OCI-LY1 (cell line): ENCODE results near the gene P4HA1.
"Not testable (repeated sequence)": the region's sequence is repeated elsewhere in the genome, so short reads cannot be mapped to it uniquely, and the experiment has no call there.

Experiments
- H2AFZ ChIP-seq: fragments of 200-600 bp; sonication (generic), shearing (Covaris generic); 2 replicates; pipeline ENCODE4 v1.6.0; 2014; ENCODE audit warnings: antibody characterized with exemption, mild to moderate bottlenecking, low read length
- H3F3A ChIP-seq: fragments of 200-600 bp; sonication (generic), shearing (Covaris generic); 2 replicates; pipeline ENCODE4 v1.6.0; 2014; ENCODE audit warnings: mild to moderate bottlenecking, antibody characterized with exemption, low read length, moderate library complexity; ENCODE audit not compliant: insufficient read depth
- H3K27ac ChIP-seq: fragments of 200-600 bp; sonication (generic); 2 replicates; pipeline ENCODE4 v1.5.1; 2014; ENCODE audit warnings: low read length, mixed run types, mild to moderate bottlenecking, low read depth; ENCODE audit not compliant: poor library complexity, severe bottlenecking
- H3K27me3 ChIP-seq: fragments of 200-600 bp; sonication (generic); 2 replicates; pipeline ENCODE4 v1.6.0; 2014; ENCODE audit warnings: antibody characterized with exemption, mild to moderate bottlenecking, low read length, moderate library complexity; ENCODE audit not compliant: insufficient read depth
- H3K36me3 ChIP-seq: fragments of 200-600 bp; sonication (generic); 2 replicates; pipeline ENCODE4 v1.6.1; 2014; ENCODE audit warnings: mild to moderate bottlenecking, antibody characterized with exemption, low read length, moderate library complexity, mixed read lengths; ENCODE audit not compliant: insufficient read depth
- H3K4me1 ChIP-seq: fragments of 200-600 bp; sonication (generic); 2 replicates; pipeline ENCODE4 v1.5.1; 2014; ENCODE audit warnings: mild to moderate bottlenecking, low read length, moderate library complexity; ENCODE audit not compliant: insufficient read depth, severe bottlenecking
- H3K4me2 ChIP-seq: fragments of 200-600 bp; sonication (generic), shearing (Covaris generic); 2 replicates; pipeline ENCODE4 v1.6.1; 2014; ENCODE audit warnings: low read length
- H3K4me3 ChIP-seq: fragments of 200-600 bp; sonication (generic); 2 replicates; pipeline ENCODE4 v1.5.1; 2014; ENCODE audit warnings: low read length, low read depth, mild to moderate bottlenecking, mixed read lengths; ENCODE audit not compliant: poor library complexity, severe bottlenecking
- H3K79me2 ChIP-seq: fragments of 200-600 bp; shearing (Covaris generic); 2 replicates; pipeline ENCODE4 v1.6.1; 2016; ENCODE audit warnings: mixed run types, low read length, mixed read lengths; ENCODE audit not compliant: insufficient read depth
- H3K9ac ChIP-seq: fragments of 200-600 bp; sonication (generic), shearing (Covaris generic); 2 replicates; pipeline ENCODE4 v1.6.1; 2014; ENCODE audit warnings: mild to moderate bottlenecking, low read length, mixed read lengths
- H3K9me2 ChIP-seq: fragments of 200-600 bp; sonication (generic), shearing (Covaris generic); 2 replicates; pipeline ENCODE4 v1.6.1; 2014; ENCODE audit warnings: low read depth, mild to moderate bottlenecking, low read length, mixed read lengths
- H3K9me3 ChIP-seq: fragments of 200-600 bp; shearing (Covaris generic); 2 replicates; pipeline ENCODE4 v1.6.1; 2014; ENCODE audit warnings: low read length, mixed read lengths
- H4K20me1 ChIP-seq: fragments of 200-600 bp; sonication (generic), shearing (Covaris generic); 2 replicates; pipeline ENCODE4 v1.6.0; 2016; ENCODE audit warnings: mild to moderate bottlenecking, low read length; ENCODE audit not compliant: insufficient read depth
- EZH2 ChIP-seq: fragments of 200-600 bp; sonication (generic), shearing (Covaris generic); IDR thresholded peaks from 2 replicates; pipeline ENCODE4 v1.8.0; 2017; ENCODE audit warnings: borderline replicate concordance, mixed run types, mild to moderate bottlenecking, antibody characterized with exemption, low read length, moderate library complexity, mixed read lengths
- TF ChIP-seq, protein P1 (sequence below): fragments of 200-600 bp; sonication (generic), shearing (Covaris generic); IDR thresholded peaks from 2 replicates; pipeline ENCODE4 v1.5.1; 2017; ENCODE audit warnings: mild to moderate bottlenecking, antibody characterized with exemption, low read length, moderate library complexity, mixed read lengths

The P4HA1 gene

DNA sequence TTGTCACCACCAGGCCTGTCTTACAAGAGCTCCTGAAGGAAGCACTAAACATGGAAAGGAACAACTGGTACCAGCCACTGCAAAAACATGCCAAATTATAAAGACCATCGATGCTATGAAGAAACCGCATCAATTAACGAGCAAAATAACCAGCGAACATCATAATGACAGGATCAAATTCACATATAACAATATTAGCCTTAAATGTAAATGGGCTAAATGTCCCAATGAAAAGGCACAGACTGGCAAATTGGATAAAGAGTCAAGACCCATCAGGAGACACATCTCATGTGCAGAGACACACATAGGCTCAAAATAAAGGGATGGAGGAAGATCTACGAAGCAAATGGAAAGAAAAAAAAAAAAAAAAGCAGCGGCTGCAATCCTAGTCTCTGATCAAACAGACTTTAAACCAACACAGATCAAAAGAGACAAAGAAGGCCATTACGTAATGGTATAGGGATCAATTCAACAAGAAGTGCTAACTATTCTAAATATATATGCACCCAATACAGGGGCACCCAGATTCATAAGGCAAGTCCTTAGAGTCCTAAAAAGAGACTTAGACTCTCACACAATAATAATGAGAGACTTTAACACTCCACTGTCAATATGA lies 73.1 kb downstream of the P4HA1 start:
- not testable (repeated sequence) for H3K9me2 ChIP-seq, H3K9me3 ChIP-seq, H3K27ac ChIP-seq, H2AFZ ChIP-seq, H3F3A ChIP-seq, H3K27me3 ChIP-seq, H3K9ac ChIP-seq, H3K4me2 ChIP-seq, H3K79me2 ChIP-seq, H3K4me3 ChIP-seq, H4K20me1 ChIP-seq, H3K4me1 ChIP-seq
- H3K36me3 ChIP-seq: peaks cover 33% of the 10 kb centered on the region

DNA sequence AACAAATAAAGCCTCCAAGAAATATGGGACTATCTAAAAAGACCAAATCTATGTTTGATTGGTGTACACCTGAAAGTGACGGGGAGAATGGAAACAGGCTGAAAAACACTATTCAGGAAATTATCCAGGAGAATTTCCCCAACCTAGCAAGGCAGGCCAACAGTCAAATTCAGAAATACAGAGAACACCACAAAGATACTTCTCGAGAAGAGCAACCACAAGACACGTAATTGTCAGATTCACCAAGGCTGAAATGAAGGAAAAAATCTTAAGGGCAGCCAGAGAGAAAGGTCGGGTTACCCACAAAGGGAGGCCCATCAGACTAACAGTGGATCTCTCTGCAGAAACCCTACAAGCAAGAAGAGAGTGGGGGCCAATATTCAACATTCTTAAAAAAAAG lies 73.7 kb downstream of the P4HA1 start:
- H2AFZ ChIP-seq, H3K4me2 ChIP-seq, H3K4me1 ChIP-seq, H3K9ac ChIP-seq, H4K20me1 ChIP-seq, H3K79me2 ChIP-seq, H3K4me3 ChIP-seq, H3K27ac ChIP-seq, H3F3A ChIP-seq, H3K9me3 ChIP-seq, H3K9me2 ChIP-seq, H3K27me3 ChIP-seq: not testable (repeated sequence)
- peaks cover 34% of the 10 kb centered on the region for H3K36me3 ChIP-seq

DNA sequence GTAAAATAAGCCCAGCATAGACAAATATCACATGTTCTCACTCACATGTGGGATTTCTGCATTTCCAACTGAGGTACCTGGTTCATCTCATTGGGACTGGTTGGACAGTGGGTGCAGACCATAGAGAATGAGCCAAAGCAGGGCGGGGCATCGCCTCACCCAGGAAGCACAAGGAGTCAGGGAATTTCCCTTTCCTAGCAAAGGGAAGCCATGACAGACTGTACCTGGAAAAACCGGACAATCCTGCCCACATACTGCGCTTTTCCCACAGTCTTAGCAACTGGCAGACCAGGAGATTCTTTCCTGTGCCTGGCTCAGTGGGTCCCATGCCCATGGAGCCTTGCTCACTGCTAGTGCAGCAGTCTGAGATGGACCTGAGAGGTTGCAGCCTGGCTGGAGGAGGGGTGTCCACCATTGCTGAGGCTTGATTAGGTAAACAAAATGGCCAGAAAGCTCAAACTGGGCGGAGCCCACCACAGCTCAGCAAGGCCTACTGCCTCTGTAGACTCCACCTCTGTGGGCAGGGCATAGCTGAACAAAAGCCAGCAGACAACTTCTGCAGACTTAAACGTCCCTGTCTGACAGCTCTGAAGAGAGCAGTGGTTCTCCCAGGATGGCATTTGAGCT lies 75.0 kb downstream of the P4HA1 start:
- not testable (repeated sequence) for H3K4me2 ChIP-seq, H3K4me1 ChIP-seq, H3K79me2 ChIP-seq, H3K9me3 ChIP-seq, H3K9ac ChIP-seq, H3K9me2 ChIP-seq, H3F3A ChIP-seq, H2AFZ ChIP-seq, H3K27me3 ChIP-seq, H4K20me1 ChIP-seq, H3K4me3 ChIP-seq, H3K27ac ChIP-seq
- H3K36me3 ChIP-seq: peaks cover 36% of the 10 kb centered on the region

DNA sequence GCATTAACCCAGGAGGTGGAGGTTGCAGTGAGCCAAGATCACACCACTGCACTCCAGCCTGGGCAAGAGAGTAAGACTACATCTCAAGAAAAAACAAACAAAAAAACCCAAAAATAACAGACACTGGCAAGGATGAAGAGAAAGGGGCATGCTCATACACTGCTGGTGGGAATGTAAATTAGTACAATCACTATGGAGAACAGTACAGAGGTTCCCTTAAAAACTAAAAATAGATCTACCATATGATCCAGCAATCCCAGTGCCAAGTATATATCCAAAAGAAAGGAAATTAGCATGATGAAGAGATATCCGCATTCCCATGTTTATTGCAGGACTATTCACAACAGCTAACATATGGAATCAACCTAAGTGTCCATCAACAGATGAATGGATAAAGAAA lies 75.6 kb downstream of the P4HA1 start:
- H3K4me3 ChIP-seq: no peak overlapping the region
- TF ChIP-seq, protein P1, sequence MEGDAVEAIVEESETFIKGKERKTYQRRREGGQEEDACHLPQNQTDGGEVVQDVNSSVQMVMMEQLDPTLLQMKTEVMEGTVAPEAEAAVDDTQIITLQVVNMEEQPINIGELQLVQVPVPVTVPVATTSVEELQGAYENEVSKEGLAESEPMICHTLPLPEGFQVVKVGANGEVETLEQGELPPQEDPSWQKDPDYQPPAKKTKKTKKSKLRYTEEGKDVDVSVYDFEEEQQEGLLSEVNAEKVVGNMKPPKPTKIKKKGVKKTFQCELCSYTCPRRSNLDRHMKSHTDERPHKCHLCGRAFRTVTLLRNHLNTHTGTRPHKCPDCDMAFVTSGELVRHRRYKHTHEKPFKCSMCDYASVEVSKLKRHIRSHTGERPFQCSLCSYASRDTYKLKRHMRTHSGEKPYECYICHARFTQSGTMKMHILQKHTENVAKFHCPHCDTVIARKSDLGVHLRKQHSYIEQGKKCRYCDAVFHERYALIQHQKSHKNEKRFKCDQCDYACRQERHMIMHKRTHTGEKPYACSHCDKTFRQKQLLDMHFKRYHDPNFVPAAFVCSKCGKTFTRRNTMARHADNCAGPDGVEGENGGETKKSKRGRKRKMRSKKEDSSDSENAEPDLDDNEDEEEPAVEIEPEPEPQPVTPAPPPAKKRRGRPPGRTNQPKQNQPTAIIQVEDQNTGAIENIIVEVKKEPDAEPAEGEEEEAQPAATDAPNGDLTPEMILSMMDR: no peak
- TF ChIP-seq EZH2: no peak
- H3F3A ChIP-seq: no peaks in the 10 kb centered on the region
- H3K4me1 ChIP-seq: no peaks in the 10 kb centered on the region
- H3K9me3 ChIP-seq: no peaks in the 10 kb centered on the region
- no peaks in the 10 kb centered on the region for H3K79me2 ChIP-seq
- H3K9ac ChIP-seq: no peak overlapping the region
- no peaks in the 10 kb centered on the region for H3K9me2 ChIP-seq
- no peaks in the 10 kb centered on the region for H3K27me3 ChIP-seq
- no peak overlapping the region for H2AFZ ChIP-seq
- H3K27ac ChIP-seq: no peak overlapping the region
- H4K20me1 ChIP-seq: no peaks in the 10 kb centered on the region
- H3K36me3 ChIP-seq: peaks cover 42% of the 10 kb centered on the region
- no peak overlapping the region for H3K4me2 ChIP-seq
